ENCODE data around the gene CRYBA1.

CRYBA1 gene

GRCh38 chr17:29283961-29284360 lies 37.3 kb downstream of the CRYBA1 start:
- no peak for DNase-seq

DNA sequence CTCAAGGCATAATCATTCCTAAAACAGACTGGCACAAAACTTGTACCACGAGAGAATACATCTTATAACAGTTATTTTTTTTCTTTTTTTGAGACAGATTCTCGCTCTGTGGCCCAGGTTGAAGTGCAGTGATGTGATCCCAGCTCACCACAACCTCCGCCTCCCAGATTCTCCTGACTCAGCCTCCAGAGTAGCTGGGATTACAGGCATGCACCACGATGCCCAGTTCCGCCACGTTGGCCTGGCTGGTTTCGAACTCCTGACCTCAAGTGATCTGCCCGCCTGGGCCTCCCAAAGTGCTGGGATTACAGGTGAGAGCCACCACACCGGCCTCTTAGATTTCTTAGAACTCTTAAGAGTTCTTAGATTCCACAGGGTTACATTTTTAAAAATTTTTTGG lies 43.2 kb downstream of the CRYBA1 start:
- no peak for DNase-seq

DNA sequence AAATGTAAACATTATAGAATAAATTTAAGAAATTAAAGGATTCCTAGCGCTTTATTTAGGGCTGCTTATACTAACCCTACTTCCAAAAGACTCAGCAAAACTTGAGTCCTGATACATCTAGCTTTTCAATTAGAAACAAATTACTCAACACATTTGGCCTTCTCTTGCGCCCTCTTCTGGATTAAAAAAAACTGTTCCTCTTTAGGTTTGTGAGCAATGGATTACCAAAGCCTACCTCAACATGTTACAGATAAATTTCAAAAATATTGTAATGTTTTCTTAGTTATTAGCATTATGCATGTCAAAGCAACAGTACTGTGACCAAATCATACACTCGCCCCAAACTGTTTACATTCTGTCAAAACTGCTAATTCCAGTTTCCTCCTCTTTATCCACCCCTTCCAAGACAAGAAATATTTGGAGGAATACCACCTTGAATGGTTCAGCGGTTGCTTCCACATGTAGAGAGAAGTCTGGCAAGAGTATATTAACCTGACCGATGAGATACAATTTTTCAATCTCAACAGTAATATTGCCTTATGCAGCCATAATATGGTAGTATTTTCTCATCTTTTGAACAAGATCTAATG lies 44.6 kb downstream of the CRYBA1 start:
- DNase-seq = peak; percentile 65

DNA sequence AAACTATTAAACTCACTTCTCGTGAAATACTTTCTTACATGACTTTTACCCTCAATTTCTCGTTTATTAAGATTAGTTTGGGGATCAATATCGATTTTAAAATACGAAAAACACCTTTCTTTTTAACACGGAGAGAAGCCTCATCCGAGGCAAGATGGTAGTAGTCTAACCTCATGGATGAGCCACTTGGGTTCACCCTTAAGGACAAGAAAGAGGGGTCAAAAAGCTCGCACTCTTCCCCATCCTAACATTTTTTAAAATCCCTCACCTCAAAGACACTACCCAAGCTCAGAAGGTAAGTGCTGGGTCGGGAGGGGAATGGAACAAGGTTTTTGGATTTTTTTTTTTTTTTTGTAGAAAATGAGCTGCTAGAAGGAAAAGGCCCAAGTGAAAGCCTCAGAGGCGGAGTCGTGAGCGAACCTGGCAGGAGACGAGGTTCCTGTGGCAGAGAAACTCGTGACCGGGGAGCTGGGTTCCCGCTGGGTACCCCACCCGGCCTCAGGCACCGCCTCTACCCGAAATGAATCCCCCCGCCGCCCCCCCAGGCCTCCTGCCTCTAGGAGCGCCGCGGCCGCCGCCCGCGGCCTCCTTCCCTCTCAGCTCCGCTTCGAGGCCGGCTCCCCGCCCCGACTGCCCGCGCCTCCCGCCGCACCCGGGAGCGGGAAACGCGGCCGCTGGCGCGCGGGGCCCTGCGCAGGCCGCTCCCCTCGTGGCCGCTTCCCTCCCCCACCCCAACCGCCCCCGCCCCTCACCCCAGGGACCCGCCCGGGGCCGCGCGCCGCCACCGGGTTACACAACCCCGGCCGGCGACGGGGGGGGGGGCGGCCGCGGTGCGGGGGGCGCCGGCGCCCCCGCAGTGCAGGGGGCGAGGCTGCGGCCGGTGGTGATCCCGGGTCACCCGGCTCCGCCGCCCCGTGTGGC lies 45.7 kb downstream of the CRYBA1 start:
- peak; percentile 45 for DNase-seq

GRCh38 chr17:29292992-29293889 lies 46.6 kb downstream of the CRYBA1 start:
- DNase-seq = peak; percentile 55

GRCh38 chr17:29293890-29294579 lies 47.4 kb downstream of the CRYBA1 start, which contains the start of gene NUFIP2:
Gene NUFIP2 (minus strand): TSS chr17:29294148. CDS start chr17:29294059, 89 bp downstream.
- peak; percentile 100 for DNase-seq

DNA sequence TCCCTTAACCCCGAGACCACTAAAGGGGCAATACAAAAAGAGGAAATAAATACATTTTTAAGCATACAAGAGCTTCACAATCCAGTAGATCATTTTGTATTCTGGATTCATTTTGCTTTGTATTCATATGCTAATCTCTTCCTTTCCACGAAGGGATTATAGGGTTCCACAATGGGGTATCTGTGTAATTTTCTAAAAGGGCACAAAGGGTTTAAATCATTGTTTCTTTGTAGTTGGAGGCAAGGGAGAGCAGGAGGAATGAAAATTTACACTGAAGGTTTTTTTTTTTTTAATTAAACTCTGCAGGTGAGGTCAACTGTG lies 47.9 kb downstream of the CRYBA1 start:
- no peak for DNase-seq

DNA sequence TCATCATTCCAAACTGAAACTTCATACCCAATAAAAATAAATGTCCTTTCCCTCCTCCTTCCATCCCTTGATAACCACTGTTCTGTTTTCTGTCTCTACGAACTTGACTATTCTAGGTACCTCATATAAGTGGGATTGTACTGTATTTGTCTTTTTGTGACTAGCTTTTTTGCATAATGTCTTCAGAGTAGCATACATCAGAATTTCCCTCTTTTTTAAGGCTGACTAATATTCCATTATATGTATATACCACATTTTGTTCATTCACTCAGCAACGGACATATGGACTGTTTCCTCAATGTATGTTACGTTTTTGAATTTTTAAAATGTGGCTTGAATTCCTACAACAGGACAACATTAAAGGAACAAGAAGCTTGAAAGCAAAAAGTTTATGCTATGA lies 48.8 kb downstream of the CRYBA1 start:
- DNase-seq = no peak

DNA sequence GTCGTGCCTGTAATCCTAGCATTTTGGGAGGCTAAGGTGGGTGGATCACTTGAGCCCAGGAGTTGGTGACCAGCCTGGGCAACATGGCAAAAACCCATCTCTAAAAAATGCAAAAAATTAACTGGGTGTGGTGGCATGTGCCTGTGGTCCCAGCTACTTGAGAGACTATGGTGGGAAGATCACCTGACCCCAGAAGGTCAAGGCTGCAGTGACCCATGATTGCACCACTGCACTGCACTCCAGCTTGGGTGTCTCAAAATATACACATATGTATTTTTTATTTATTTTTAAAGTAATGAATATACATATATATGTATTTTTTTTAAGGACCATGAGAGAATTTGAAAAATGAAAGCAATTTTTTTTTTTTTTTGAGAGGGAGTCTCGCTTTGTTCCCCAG lies 52.4 kb downstream of the CRYBA1 start:
- DNase-seq = no peak

DNA sequence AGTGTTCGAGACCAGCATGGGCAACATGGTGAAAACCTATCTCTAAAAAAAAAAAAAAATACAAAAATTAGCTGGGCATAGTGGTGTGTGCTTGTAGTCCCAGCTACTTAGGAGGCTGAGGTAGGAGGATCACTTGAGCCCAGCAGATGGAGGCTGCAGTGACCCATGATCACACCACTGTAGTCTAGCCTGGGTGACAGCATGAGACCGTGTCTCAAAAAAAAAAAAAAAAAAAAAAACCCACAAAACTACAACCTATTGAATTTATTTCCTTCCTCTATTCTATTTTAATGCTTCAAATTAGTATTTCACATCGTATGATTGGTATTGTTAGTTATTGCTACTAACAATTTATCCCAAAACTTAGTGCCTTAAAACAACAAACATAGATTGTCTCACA lies 56.7 kb downstream of the CRYBA1 start:
- DNase-seq = no peak
